SK-N-SH treated with all-trans-retinoic acid at 6 μM for 48 hours (cell line): ENCODE results near the gene BTG2.

Experiments used
- ATAC-seq: fragments of 200-7000 bp; cut with Tn5 transposase; 3 replicates; pipeline ENCODE4 v1.9.1; 2020; ENCODE audit warnings: mild to moderate bottlenecking, moderate library complexity
- ARNTL ChIP-seq: fragments of 450-650 bp; formaldehyde crosslinking; IDR thresholded peaks from 2 replicates; pipeline ENCODE4 v1.5.0; 2020; ENCODE audit warnings: low read depth, mild to moderate bottlenecking, moderate library complexity, borderline replicate concordance
- BACH2 ChIP-seq: fragments of 250-450 bp; sonication (Bioruptor Pico); IDR thresholded peaks from 2 replicates; pipeline ENCODE4 v1.9.0; 2021; ENCODE audit warnings: mild to moderate bottlenecking, borderline replicate concordance
- CSDC2 ChIP-seq: fragments of 250-450 bp; sonication (Bioruptor Pico); IDR thresholded peaks from 2 replicates; pipeline ENCODE4 v1.5.0; 2020; ENCODE audit warnings: mild to moderate bottlenecking, moderate library complexity
- ESRRG ChIP-seq: fragments of 250-450 bp; sonication (Bioruptor Pico); IDR thresholded peaks from 2 replicates; pipeline ENCODE4 v1.6.1; 2021; ENCODE audit warnings: mild to moderate bottlenecking
- GLIS3 ChIP-seq: fragments of 250-450 bp; sonication (Bioruptor Pico); IDR thresholded peaks from 2 replicates; pipeline ENCODE4 v1.5.0; 2020; ENCODE audit warnings: mild to moderate bottlenecking, moderate library complexity
- ISL1 ChIP-seq: fragments of 250-450 bp; sonication (Bioruptor Pico); IDR thresholded peaks from 2 replicates; pipeline ENCODE4 v2.1.2; 2022; ENCODE audit warnings: mild to moderate bottlenecking, moderate library complexity
- OSR1 ChIP-seq: fragments of 250-450 bp; sonication (Bioruptor Pico); IDR thresholded peaks from 2 replicates; pipeline ENCODE4 v1.8.0; 2022; ENCODE audit warnings: moderate library complexity, mild to moderate bottlenecking, inconsistent platforms
- RARB ChIP-seq: fragments of 250-450 bp; sonication (Bioruptor Pico); IDR thresholded peaks from 2 replicates; pipeline ENCODE4 v1.8.0; 2021; ENCODE audit warnings: mild to moderate bottlenecking, moderate library complexity
- SNAI2 ChIP-seq: fragments of 250-450 bp; sonication (Bioruptor Pico); IDR thresholded peaks from 2 replicates; pipeline ENCODE4 v1.5.0; 2020; ENCODE audit warnings: mild to moderate bottlenecking, moderate library complexity
- TOX ChIP-seq: fragments of 250-450 bp; sonication (Bioruptor Pico); IDR thresholded peaks from 2 replicates; pipeline ENCODE4 v1.8.0; 2021; ENCODE audit warnings: mild to moderate bottlenecking, moderate library complexity, borderline replicate concordance
- ZC3H10 ChIP-seq: fragments of 250-450 bp; sonication (Bioruptor Pico); IDR thresholded peaks from 2 replicates; pipeline ENCODE4 v1.5.1; 2021; ENCODE audit warnings: mild to moderate bottlenecking, moderate library complexity
- ZFP3 ChIP-seq: fragments of 250-450 bp; sonication (Bioruptor Pico); IDR thresholded peaks from 2 replicates; pipeline ENCODE4 v1.5.0; 2020; ENCODE audit warnings: mild to moderate bottlenecking, moderate library complexity
- ZFP30 ChIP-seq: fragments of 450-650 bp; formaldehyde crosslinking; IDR thresholded peaks from 2 replicates; pipeline ENCODE4 v1.5.0; 2022; ENCODE audit warnings: mild to moderate bottlenecking, moderate library complexity
- ZNF565 ChIP-seq: fragments of 450-650 bp; formaldehyde crosslinking; conservative IDR thresholded peaks from 2 replicates; pipeline ENCODE4 v1.5.0; 2020; ENCODE audit warnings: low read depth, mild to moderate bottlenecking, moderate library complexity
- TF ChIP-seq, protein P1 (sequence below): fragments of 250-450 bp; sonication (Bioruptor Pico); IDR thresholded peaks from 2 replicates; pipeline ENCODE4 v1.5.0; 2020; ENCODE audit warnings: mild to moderate bottlenecking, moderate library complexity
- TF ChIP-seq, protein P2 (sequence below): fragments of 250-450 bp; sonication (Bioruptor Pico); IDR thresholded peaks from 2 replicates; pipeline ENCODE4 v1.8.0; 2020; ENCODE audit warnings: mild to moderate bottlenecking, moderate library complexity, borderline replicate concordance

Gene BTG2

DNA sequence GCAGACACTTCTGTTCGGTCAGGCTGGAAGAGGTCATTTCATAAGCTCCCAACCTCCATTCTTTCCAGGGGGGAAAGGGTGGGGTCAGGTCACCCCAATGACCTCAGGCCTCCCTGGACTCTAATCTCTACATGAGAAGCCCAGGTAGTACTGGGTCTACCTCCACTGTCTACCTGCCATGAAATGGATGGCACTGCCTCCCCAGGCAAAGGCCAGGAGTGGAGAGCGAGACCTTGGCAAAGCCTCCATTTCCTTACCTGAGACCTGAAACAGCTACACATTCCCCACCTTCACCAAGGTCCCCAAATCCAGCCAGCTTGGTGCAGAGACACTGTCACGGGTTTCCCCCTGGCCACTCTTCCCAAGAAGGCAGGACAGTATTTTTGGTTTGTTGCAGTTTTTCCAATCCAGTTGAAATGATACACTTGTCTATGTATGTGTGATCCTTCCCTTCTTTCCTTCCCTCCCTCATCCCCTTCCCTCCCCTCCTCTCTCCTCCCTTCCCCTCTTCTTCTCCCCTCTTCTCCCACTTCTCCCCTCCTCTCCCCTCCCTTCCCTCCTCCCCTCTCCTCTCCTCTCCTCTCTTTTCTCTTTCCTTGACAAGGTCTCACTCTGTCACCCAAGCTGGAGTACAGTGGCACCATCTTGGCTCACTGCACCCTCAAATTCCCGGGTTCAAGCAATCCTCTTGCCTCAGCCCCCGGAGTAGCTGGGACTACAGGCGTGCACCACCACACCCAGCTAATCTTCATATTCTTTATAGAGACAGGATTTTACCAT, 16.1 kb downstream of the BTG2 start (continued):
- TF ChIP-seq, protein P1, sequence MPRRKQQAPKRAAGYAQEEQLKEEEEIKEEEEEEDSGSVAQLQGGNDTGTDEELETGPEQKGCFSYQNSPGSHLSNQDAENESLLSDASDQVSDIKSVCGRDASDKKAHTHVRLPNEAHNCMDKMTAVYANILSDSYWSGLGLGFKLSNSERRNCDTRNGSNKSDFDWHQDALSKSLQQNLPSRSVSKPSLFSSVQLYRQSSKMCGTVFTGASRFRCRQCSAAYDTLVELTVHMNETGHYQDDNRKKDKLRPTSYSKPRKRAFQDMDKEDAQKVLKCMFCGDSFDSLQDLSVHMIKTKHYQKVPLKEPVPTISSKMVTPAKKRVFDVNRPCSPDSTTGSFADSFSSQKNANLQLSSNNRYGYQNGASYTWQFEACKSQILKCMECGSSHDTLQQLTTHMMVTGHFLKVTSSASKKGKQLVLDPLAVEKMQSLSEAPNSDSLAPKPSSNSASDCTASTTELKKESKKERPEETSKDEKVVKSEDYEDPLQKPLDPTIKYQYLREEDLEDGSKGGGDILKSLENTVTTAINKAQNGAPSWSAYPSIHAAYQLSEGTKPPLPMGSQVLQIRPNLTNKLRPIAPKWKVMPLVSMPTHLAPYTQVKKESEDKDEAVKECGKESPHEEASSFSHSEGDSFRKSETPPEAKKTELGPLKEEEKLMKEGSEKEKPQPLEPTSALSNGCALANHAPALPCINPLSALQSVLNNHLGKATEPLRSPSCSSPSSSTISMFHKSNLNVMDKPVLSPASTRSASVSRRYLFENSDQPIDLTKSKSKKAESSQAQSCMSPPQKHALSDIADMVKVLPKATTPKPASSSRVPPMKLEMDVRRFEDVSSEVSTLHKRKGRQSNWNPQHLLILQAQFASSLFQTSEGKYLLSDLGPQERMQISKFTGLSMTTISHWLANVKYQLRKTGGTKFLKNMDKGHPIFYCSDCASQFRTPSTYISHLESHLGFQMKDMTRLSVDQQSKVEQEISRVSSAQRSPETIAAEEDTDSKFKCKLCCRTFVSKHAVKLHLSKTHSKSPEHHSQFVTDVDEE (CRISPR knock-in tag) = no peak
- no peak for TF ChIP-seq ZC3H10 (CRISPR knock-in tag)

DNA sequence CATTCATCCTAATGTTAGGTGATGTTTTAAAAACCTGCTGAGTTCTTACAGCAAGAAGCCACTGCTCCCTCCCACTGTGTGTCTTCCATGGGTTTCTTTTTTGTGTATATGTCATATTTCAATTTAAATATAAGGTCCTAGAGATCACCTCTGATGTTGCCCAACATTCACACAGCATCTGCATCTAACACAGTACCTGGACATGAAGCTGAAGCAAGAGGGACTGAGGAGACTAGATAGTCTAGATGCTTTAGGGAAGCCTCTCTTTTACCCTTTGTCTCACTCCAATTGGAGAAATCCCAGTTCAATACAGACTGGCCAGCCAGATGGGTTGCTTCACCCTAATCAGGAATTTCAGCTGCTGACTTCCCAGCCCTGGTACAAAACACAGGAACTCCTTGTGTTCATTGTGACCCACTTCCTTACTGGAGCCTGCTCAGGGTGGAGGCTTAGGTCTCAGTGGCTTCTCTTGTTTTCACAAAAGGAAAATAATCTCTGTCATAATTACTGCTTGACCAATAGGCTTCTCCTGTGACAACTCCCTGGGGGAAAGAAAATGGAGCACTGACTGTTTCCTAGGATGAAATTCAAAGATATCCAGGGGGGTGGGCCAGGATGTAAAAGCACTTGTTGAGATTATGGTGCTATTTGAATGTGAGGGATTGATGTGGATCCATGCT, 17.3 kb downstream of the BTG2 start:
- TF ChIP-seq BACH2 (no peak), GLIS3 (CRISPR knock-in tag) (no peak), ZNF565 (CRISPR knock-in tag) (no peak), OSR1 (CRISPR knock-in tag) (no peak), ISL1 (no peak), ESRRG (CRISPR knock-in tag) (no peak), ZFP30 (CRISPR knock-in tag) (no peak), ARNTL (no peak), TOX (CRISPR knock-in tag) (no peak), RARB (CRISPR knock-in tag) (no peak), ZFP3 (CRISPR knock-in tag) (no peak), CSDC2 (no peak), SNAI2 (no peak)
- TF ChIP-seq, protein P1 (CRISPR knock-in tag) = no peak
- TF ChIP-seq, protein P2, sequence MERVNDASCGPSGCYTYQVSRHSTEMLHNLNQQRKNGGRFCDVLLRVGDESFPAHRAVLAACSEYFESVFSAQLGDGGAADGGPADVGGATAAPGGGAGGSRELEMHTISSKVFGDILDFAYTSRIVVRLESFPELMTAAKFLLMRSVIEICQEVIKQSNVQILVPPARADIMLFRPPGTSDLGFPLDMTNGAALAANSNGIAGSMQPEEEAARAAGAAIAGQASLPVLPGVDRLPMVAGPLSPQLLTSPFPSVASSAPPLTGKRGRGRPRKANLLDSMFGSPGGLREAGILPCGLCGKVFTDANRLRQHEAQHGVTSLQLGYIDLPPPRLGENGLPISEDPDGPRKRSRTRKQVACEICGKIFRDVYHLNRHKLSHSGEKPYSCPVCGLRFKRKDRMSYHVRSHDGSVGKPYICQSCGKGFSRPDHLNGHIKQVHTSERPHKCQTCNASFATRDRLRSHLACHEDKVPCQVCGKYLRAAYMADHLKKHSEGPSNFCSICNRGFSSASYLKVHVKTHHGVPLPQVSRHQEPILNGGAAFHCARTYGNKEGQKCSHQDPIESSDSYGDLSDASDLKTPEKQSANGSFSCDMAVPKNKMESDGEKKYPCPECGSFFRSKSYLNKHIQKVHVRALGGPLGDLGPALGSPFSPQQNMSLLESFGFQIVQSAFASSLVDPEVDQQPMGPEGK (CRISPR knock-in tag) = no peak
- TF ChIP-seq, all 23 proteins: peak for 0
- no peak for ATAC-seq

DNA sequence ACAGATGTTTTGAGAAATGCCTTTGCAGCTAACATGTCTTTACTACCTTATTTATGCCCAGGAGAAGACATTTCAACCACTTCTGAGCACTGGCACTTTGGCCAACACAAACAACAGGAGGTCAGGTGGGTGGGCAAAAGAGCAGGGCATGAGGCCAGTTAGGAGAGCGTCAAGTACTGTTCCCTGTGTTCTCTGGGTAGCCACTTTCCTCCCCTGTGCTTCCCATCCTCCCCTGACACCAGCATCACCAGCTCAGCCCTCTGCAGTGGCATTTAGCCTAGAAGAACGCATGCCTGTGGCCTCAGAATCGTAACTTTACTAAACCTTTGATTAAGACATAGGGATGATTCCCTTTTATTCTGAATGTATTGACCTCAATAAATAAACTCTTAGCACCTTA, 18.3 kb downstream of the BTG2 start:
- TF ChIP-seq, protein P1 (CRISPR knock-in tag) = no peak
- TF ChIP-seq, all 23 proteins: peak for 0
- ATAC-seq = no peak
